DOHH2 (cell line): ENCODE measurements around the gene TCERG1L.

Source experiments
- CTCF ChIP-seq: fragments of 200-600 bp; sonication (generic); IDR thresholded peaks from one replicate; pipeline ENCODE4 v1.5.1; 2014; ENCODE audit warnings: antibody characterized with exemption, mild to moderate bottlenecking, low read depth, low read length; ENCODE audit not compliant: poor library complexity, severe bottlenecking
- EZH2phosphoT487 ChIP-seq: fragments of 200-600 bp; sonication (generic); IDR thresholded peaks from 2 replicates; pipeline ENCODE4 v1.6.1; 2017; ENCODE audit warnings: borderline replicate concordance, mild to moderate bottlenecking, antibody characterized with exemption, low read length, moderate library complexity, mixed read lengths

- TF ChIP-seq CTCF (no peak), EZH2phosphoT487 (no peak)
Observed at GRCh38 chr10:131254859-131255252, 56.7 kb downstream of the TCERG1L start.
